ENCODE measurements around the gene RPUSD3. TPM values are rescaled to one million over a fixed set of nuclear protein-coding genes. Genes with fewer than 3 reads are reported as not detected.

Gene RPUSD3
- total RNA-seq, 1 experiment from 2014 or later, result 54.1 TPM

DNA sequence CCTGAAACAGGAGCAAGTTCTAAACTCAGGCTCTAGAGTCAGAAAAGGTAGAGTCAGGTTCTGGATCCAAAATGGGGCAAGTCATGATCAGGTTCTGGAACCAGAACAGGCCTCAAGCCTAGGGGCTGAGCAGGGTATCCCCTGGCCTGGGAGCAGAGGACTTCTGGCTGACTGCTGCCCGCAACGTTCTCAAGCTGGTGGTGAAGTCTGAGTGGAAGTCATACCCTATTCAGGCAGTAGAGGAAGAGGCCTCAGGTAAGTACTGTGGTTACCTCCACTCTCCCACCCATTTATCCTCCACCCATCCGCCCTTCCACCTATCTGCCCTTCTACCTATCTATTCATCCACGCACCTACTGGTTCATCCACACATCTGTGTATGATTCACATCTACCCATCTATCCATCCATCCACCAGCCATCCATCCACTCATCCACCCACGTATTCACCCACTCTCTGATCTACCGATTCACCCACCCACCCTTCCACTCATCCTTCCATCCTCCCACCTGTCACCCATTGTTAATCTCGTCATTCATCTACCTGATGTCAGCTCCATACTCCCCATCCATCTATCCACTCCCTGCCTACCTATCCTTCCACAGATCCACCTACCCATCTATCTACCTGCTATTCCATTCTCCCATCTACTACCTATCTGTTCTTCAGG is 25.0 kb downstream of the RPUSD3 start:
- no peak overlapping the region for H3K27ac ChIP-seq (ENCODE audit: low read length)
- H3K9me2 ChIP-seq (replicated peaks; ENCODE audit: low read length), result no peaks in the 10 kb centered on the region
- ATAC-seq, result no peak
- no peak overlapping the region for H3K4me2 ChIP-seq (ENCODE audit: low read length)
- no peak for DNase-seq
- no peaks in the 10 kb centered on the region for H3K4me1 ChIP-seq (ENCODE audit: insufficient read depth, low read length)
- no TSS peak for BruUV-seq (replicated peaks)
- no peaks in the 10 kb centered on the region for H3K9me3 ChIP-seq (ENCODE audit: low read length)
- no peaks in the 10 kb centered on the region for H3K79me2 ChIP-seq (ENCODE audit: low read length)
- intact Hi-C loops (cut with micrococcal nuclease), result no loop called here
- no peaks in the 10 kb centered on the region for H4K20me1 ChIP-seq (ENCODE audit: low read length)
- ChIA-PET CTCF (no interaction called here), POLR2A (ENCODE audit: unreplicated experiment) (no interaction called here)
- H3K4me3 ChIP-seq (ENCODE audit: low read length), result no peak overlapping the region
- no peaks in the 10 kb centered on the region for H3K27me3 ChIP-seq (ENCODE audit: low read length)
- no peak for TF ChIP-seq EZH2 (IDR thresholded peaks at IDR 0.05; ENCODE audit: low read length, unreplicated experiment)
- TF ChIP-seq, protein P1, sequence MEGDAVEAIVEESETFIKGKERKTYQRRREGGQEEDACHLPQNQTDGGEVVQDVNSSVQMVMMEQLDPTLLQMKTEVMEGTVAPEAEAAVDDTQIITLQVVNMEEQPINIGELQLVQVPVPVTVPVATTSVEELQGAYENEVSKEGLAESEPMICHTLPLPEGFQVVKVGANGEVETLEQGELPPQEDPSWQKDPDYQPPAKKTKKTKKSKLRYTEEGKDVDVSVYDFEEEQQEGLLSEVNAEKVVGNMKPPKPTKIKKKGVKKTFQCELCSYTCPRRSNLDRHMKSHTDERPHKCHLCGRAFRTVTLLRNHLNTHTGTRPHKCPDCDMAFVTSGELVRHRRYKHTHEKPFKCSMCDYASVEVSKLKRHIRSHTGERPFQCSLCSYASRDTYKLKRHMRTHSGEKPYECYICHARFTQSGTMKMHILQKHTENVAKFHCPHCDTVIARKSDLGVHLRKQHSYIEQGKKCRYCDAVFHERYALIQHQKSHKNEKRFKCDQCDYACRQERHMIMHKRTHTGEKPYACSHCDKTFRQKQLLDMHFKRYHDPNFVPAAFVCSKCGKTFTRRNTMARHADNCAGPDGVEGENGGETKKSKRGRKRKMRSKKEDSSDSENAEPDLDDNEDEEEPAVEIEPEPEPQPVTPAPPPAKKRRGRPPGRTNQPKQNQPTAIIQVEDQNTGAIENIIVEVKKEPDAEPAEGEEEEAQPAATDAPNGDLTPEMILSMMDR (conservative IDR thresholded peaks at IDR 0.05; ENCODE audit: low read depth, low read length), result no peak
- no peak for TF ChIP-seq EZH2phosphoT487 (IDR thresholded peaks at IDR 0.05; ENCODE audit: borderline replicate concordance, low read length)
- H3F3A ChIP-seq (ENCODE audit: low read length, unreplicated experiment), result no peaks in the 10 kb centered on the region
- no peaks in the 10 kb centered on the region for H3K36me3 ChIP-seq (ENCODE audit: low read depth, low read length)
- no peak overlapping the region for H2AFZ ChIP-seq (ENCODE audit: low read length)
- no peak overlapping the region for H3K9ac ChIP-seq (ENCODE audit: low read length)

DNA sequence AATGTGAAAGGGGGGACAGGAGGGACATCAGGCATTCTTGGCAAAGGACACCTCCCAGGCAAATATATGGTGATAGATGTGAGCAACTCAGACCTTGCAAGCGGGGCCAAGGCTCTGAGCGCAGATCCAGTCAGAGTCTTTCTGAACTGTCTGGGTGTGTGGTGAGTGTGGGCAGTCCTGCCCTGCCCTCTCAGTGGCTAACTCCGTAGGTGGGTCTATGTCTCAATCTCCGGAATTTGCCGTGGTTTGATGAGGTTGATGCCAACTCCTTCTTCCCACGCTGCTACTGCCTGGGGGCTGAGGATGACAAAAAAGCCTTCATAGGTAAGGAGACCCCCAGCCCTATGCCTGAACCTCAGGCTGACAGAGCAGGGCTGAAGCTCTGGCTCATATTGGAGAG is 26.4 kb downstream of the RPUSD3 start:
- no peak overlapping the region for H3K4me2 ChIP-seq (ENCODE audit: low read length)
- no peak overlapping the region for H3K27ac ChIP-seq (ENCODE audit: low read length)
- H3K9ac ChIP-seq (ENCODE audit: low read length), result no peak overlapping the region
- intact Hi-C loops (cut with micrococcal nuclease), result no loop called here
- H3K79me2 ChIP-seq (ENCODE audit: low read length), result no peaks in the 10 kb centered on the region
- no peaks in the 10 kb centered on the region for H3K36me3 ChIP-seq (ENCODE audit: low read depth, low read length)
- no peaks in the 10 kb centered on the region for H3K9me3 ChIP-seq (ENCODE audit: low read length)
- ChIA-PET CTCF (interaction anchor here (1.1 kb wide), 1 partner anchor 129 kb away, joined by 3 read pairs; no protein-coding TSS in a partner anchor), POLR2A (ENCODE audit: unreplicated experiment) (interaction anchor here (0.7 kb wide), 1 partner anchor 15 kb away, joined by 5 read pairs; no protein-coding TSS in a partner anchor)
- no peaks in the 10 kb centered on the region for H3K27me3 ChIP-seq (ENCODE audit: low read length)
- no peak overlapping the region for H2AFZ ChIP-seq (ENCODE audit: low read length)
- H3K4me3 ChIP-seq (ENCODE audit: low read length), result no peak overlapping the region
- no peak for ATAC-seq
- no peak for DNase-seq
- BruUV-seq (replicated peaks), result no TSS peak
- H3K4me1 ChIP-seq (ENCODE audit: insufficient read depth, low read length), result no peaks in the 10 kb centered on the region
- H3K9me2 ChIP-seq (replicated peaks; ENCODE audit: low read length), result no peaks in the 10 kb centered on the region
- TF ChIP-seq, protein P1 (conservative IDR thresholded peaks at IDR 0.05; ENCODE audit: low read depth, low read length), result no peak
- H3F3A ChIP-seq (ENCODE audit: low read length, unreplicated experiment), result no peaks in the 10 kb centered on the region
- H4K20me1 ChIP-seq (ENCODE audit: low read length), result no peaks in the 10 kb centered on the region

DNA sequence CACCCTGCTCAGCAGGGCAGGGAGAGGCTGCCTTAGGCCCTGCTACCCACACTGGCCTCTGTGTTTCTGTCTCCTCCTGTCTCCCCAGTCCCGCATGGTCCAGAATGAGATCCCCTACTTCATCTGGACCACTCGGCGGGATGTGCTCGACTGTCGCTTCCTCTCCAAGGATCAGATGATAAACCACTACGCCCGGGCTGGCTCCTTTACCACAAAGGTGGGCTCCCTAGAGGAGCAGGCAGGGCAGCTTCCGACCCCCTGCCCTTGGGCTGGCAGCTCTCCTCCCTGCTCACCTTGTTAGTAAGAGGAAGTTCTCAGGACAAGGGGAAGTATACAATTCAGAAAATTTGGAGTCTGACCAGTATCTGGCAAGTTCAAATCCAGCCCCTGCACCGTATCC is 27.8 kb downstream of the RPUSD3 start:
- H3K9me2 ChIP-seq (replicated peaks; ENCODE audit: low read length), result no peaks in the 10 kb centered on the region
- H3K4me3 ChIP-seq (ENCODE audit: low read length), result no peak overlapping the region
- no peak for TF ChIP-seq EZH2phosphoT487 (IDR thresholded peaks at IDR 0.05; ENCODE audit: borderline replicate concordance, low read length)
- no peak for TF ChIP-seq EZH2 (IDR thresholded peaks at IDR 0.05; ENCODE audit: low read length, unreplicated experiment)
- TF ChIP-seq, protein P1 (conservative IDR thresholded peaks at IDR 0.05; ENCODE audit: low read depth, low read length), result no peak
- H3K36me3 ChIP-seq (ENCODE audit: low read depth, low read length), result no peaks in the 10 kb centered on the region
- no peaks in the 10 kb centered on the region for H4K20me1 ChIP-seq (ENCODE audit: low read length)
- H3K9ac ChIP-seq (ENCODE audit: low read length), result no peak overlapping the region
- no peaks in the 10 kb centered on the region for H3K79me2 ChIP-seq (ENCODE audit: low read length)
- ATAC-seq, result no peak
- no peaks in the 10 kb centered on the region for H3K27me3 ChIP-seq (ENCODE audit: low read length)
- H3K4me2 ChIP-seq (ENCODE audit: low read length), result no peak overlapping the region
- intact Hi-C loops (cut with micrococcal nuclease), result no loop called here
- BruUV-seq (replicated peaks), result no TSS peak
- no peak for DNase-seq
- no peaks in the 10 kb centered on the region for H3F3A ChIP-seq (ENCODE audit: low read length, unreplicated experiment)
- H3K27ac ChIP-seq (ENCODE audit: low read length), result no peak overlapping the region
- POLR2A ChIA-PET (ENCODE audit: unreplicated experiment), result no interaction called here
- CTCF ChIA-PET, result no interaction called here
- H2AFZ ChIP-seq (ENCODE audit: low read length), result no peak overlapping the region
- no peaks in the 10 kb centered on the region for H3K4me1 ChIP-seq (ENCODE audit: insufficient read depth, low read length)
- H3K9me3 ChIP-seq (ENCODE audit: low read length), result no peaks in the 10 kb centered on the region

All from PC-3 (cell line).